ENCODE data around the gene CRIP1.

The CRIP1 gene

GRCh38 chr14:105480199-105480746 is 6.4 kb upstream of the CRIP1 start:
- H3K36me3 Mint-ChIP-seq (ENCODE audit: low read depth), result peaks cover 2% of the 10 kb centered on the region
- peaks cover 50% of the 10 kb centered on the region for H3K4me1 Mint-ChIP-seq
- no peaks in the 10 kb centered on the region for H3K9me3 Mint-ChIP-seq
- no peak overlapping the region for H3K4me3 Mint-ChIP-seq
- H3K27me3 Mint-ChIP-seq, result peaks cover 23% of the 10 kb centered on the region
- ATAC-seq (no peak), DNase-seq (no peak)
- H3K27ac Mint-ChIP-seq, result peak overlapping the region; percentile 94

- Mint-ChIP-seq H3K9me3 (no peaks in the 10 kb centered on the region), H3K27ac (peak overlapping the region; percentile 94), H3K27me3 (peaks cover 21% of the 10 kb centered on the region), H3K4me3 (peak overlapping the region; percentile 71), H3K36me3 (ENCODE audit: low read depth) (peaks cover 2% of the 10 kb centered on the region), H3K4me1 (peaks cover 54% of the 10 kb centered on the region)
- DNase-seq, result peak; percentile 95
- peak; percentile 58 for ATAC-seq
Measured at GRCh38 chr14:105480807-105481801, 5.6 kb upstream of the CRIP1 start.

- ATAC-seq (peak; percentile 64), DNase-seq (peak; percentile 93)
- peak overlapping the region; percentile 94 for H3K27ac Mint-ChIP-seq
- peaks cover 2% of the 10 kb centered on the region for H3K36me3 Mint-ChIP-seq (ENCODE audit: low read depth)
- H3K27me3 Mint-ChIP-seq, result peaks cover 13% of the 10 kb centered on the region
- peaks cover 56% of the 10 kb centered on the region for H3K4me1 Mint-ChIP-seq
- no peaks in the 10 kb centered on the region for H3K9me3 Mint-ChIP-seq
- H3K4me3 Mint-ChIP-seq, result peak overlapping the region; percentile 71
Measured at GRCh38 chr14:105481886-105482457, 4.7 kb upstream of the CRIP1 start.

- Mint-ChIP-seq H3K4me3 (peak overlapping the region; percentile 71), H3K27ac (peak overlapping the region; percentile 94), H3K4me1 (peaks cover 52% of the 10 kb centered on the region), H3K9me3 (no peaks in the 10 kb centered on the region), H3K27me3 (peaks cover 9% of the 10 kb centered on the region), H3K36me3 (ENCODE audit: low read depth) (no peaks in the 10 kb centered on the region)
- no peak for ATAC-seq
- DNase-seq, result no peak
Measured at GRCh38 chr14:105482486-105483110, 4.1 kb upstream of the CRIP1 start.

GRCh38 chr14:105483300-105484068 is 3.2 kb upstream of the CRIP1 start:
- H3K4me3 Mint-ChIP-seq, result no peak overlapping the region

GRCh38 chr14:105484069-105484996 is 2.4 kb upstream of the CRIP1 start:
- DNase-seq (peak; percentile 44), ATAC-seq (no peak)
- Mint-ChIP-seq H3K9me3 (no peaks in the 10 kb centered on the region), H3K4me3 (no peak overlapping the region), H3K27me3 (peaks cover 7% of the 10 kb centered on the region), H3K27ac (peak overlapping the region; percentile 67), H3K4me1 (peaks cover 66% of the 10 kb centered on the region), H3K36me3 (ENCODE audit: low read depth) (no peaks in the 10 kb centered on the region)

More at GRCh38 chr14:105483300-105484068, 3.2 kb upstream of the CRIP1 start:
- Mint-ChIP-seq H3K36me3 (ENCODE audit: low read depth) (no peaks in the 10 kb centered on the region), H3K27me3 (peaks cover 9% of the 10 kb centered on the region), H3K9me3 (no peaks in the 10 kb centered on the region), H3K4me1 (peaks cover 59% of the 10 kb centered on the region), H3K27ac (peak overlapping the region; percentile 11)
- ATAC-seq (no peak), DNase-seq (no peak)

GRCh38 chr14:105484997-105485393 is 1.7 kb upstream of the CRIP1 start:
- DNase-seq (no peak), ATAC-seq (no peak)
- peaks cover under 1% of the 10 kb centered on the region for H3K27me3 Mint-ChIP-seq
- no peak overlapping the region for H3K27ac Mint-ChIP-seq
- peaks cover 67% of the 10 kb centered on the region for H3K4me1 Mint-ChIP-seq
- H3K36me3 Mint-ChIP-seq (ENCODE audit: low read depth), result no peaks in the 10 kb centered on the region
- no peak overlapping the region for H3K4me3 Mint-ChIP-seq
- H3K9me3 Mint-ChIP-seq, result no peaks in the 10 kb centered on the region

- no peak for ATAC-seq
- Mint-ChIP-seq H3K9me3 (no peaks in the 10 kb centered on the region), H3K27ac (no peak overlapping the region), H3K36me3 (ENCODE audit: low read depth) (no peaks in the 10 kb centered on the region), H3K27me3 (no peaks in the 10 kb centered on the region), H3K4me1 (peaks cover 61% of the 10 kb centered on the region), H3K4me3 (peak overlapping the region; percentile 17)
- peak; percentile 55 for DNase-seq
Measured at GRCh38 chr14:105485739-105486162, 935 bp upstream of the CRIP1 start.

- no peaks in the 10 kb centered on the region for H3K9me3 Mint-ChIP-seq
- H3K27me3 Mint-ChIP-seq, result no peaks in the 10 kb centered on the region
- H3K4me1 Mint-ChIP-seq, result peaks cover 59% of the 10 kb centered on the region
- H3K4me3 Mint-ChIP-seq, result peak overlapping the region; percentile 81
- peaks cover 3% of the 10 kb centered on the region for H3K36me3 Mint-ChIP-seq (ENCODE audit: low read depth)
- ATAC-seq (no peak), DNase-seq (peak; percentile 65)
- no peak overlapping the region for H3K27ac Mint-ChIP-seq
Measured at GRCh38 chr14:105486974-105487448, 325 bp downstream of the CRIP1 start.

GRCh38 chr14:105487449-105487985 is 831 bp downstream of the CRIP1 start:
- H3K27me3 Mint-ChIP-seq, result no peaks in the 10 kb centered on the region
- no peaks in the 10 kb centered on the region for H3K9me3 Mint-ChIP-seq
- ATAC-seq (no peak), DNase-seq (peak; percentile 67)
- peaks cover 4% of the 10 kb centered on the region for H3K36me3 Mint-ChIP-seq (ENCODE audit: low read depth)
- peak overlapping the region; percentile 81 for H3K4me3 Mint-ChIP-seq
- peak overlapping the region; percentile 71 for H3K27ac Mint-ChIP-seq
- peaks cover 56% of the 10 kb centered on the region for H3K4me1 Mint-ChIP-seq

- Mint-ChIP-seq H3K27ac (peak overlapping the region; percentile 71), H3K27me3 (no peaks in the 10 kb centered on the region), H3K4me1 (peaks cover 51% of the 10 kb centered on the region), H3K36me3 (ENCODE audit: low read depth) (peaks cover 4% of the 10 kb centered on the region), H3K4me3 (peak overlapping the region; percentile 81), H3K9me3 (no peaks in the 10 kb centered on the region)
- peak; percentile 38 for DNase-seq
- ATAC-seq, result no peak
Measured at GRCh38 chr14:105487986-105488777, 1.5 kb downstream of the CRIP1 start.

Measured in activated naive CD8-positive, alpha-beta T cell treated with anti-CD3 and anti-CD28 coated beads, Interleukin-2, amount 50 U/mL, for 24 hours (primary cell).